H7 (cell line): Measurements from ENCODE around the gene NT5DC4. TPM values are rescaled to one million over a fixed set of nuclear protein-coding genes. Genes with fewer than 3 reads are reported as not detected.
A peak's percentile ranks its signal among the peaks of the same experiment; 100 is the strongest.

Source experiments
- DNase-seq: peaks from one replicate; pipeline ENCODE4 v3.0.0; 2012
- H3K27me3 ChIP-seq: 2 replicates; pipeline ENCODE4 v1.6.0; 2011; ENCODE audit warnings: mild to moderate bottlenecking, low read length; ENCODE audit not compliant: control insufficient read depth, insufficient read depth
- H3K36me3 ChIP-seq: replicated peaks from 2 replicates; pipeline ENCODE4 v1.5.1; 2011; ENCODE audit warnings: low read length; ENCODE audit not compliant: control insufficient read depth, insufficient read depth
- H3K4me3 ChIP-seq: 2 replicates; pipeline ENCODE4 v1.5.1; 2011; ENCODE audit warnings: low read depth, mild to moderate bottlenecking, control low read depth, low read length, moderate library complexity; ENCODE audit not compliant: insufficient read depth
- total RNA-seq: library from RNA; depleted of rRNA; stranded (reverse); fragments of >200 nt; shearing (Covaris generic); gene quantifications from 2 replicates; pipeline ENCODE4 v1.2.3, GENCODE V29; 2014

Gene NT5DC4
- total RNA-seq, 1 experiment from 2014 or later: not detected

DNA sequence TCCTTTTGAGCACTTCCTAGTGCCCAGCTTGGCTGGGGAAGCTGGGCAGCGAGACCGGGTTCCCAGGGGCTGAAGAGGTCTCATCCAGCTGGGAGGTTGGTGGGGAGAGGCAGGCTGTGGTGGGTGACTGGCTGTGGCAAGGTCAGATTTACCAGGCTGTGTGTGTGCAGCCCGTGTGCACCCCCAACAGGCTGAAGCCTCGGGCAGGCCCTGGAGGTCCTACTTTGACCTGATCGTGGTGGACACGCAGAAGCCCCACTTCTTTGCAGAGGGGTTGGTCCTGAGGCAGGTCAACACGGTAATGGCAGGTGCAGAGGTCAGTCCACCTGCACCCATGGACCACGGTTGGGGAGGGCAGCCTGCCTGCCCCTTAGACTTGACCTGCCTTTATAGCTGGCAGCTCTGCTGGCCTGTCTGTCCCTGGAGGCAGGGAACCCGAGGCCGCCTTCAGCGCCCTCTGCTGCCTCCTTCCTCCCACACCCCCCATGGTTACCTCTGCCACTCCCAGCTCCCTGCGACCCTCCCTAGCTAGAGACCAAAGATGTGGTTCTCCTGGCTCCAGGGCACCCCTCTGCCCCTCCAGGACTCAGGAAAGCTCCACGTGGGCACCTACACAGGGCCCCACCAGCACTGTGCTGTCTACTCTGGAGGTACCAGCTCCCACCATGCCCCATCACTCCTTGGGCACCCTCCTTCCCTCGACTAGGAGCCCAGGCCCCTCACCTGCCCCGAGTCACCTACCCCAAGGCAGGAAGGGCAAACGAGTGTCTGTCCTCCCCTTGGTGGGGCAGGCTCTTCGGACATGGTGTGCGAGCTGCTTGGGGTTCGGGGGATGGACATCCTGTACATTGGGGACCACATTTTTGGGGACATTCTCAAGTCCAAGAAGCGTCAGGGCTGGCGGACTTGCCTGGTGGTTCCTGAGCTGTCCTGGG lies 4.0 kb downstream of the NT5DC4 start:
- Histone ChIP-seq H3K4me3 (no peak overlapping the region), H3K27me3 (no peaks in the 10 kb centered on the region), H3K36me3 (no peaks in the 10 kb centered on the region)
- peak; percentile 87 for DNase-seq

DNA sequence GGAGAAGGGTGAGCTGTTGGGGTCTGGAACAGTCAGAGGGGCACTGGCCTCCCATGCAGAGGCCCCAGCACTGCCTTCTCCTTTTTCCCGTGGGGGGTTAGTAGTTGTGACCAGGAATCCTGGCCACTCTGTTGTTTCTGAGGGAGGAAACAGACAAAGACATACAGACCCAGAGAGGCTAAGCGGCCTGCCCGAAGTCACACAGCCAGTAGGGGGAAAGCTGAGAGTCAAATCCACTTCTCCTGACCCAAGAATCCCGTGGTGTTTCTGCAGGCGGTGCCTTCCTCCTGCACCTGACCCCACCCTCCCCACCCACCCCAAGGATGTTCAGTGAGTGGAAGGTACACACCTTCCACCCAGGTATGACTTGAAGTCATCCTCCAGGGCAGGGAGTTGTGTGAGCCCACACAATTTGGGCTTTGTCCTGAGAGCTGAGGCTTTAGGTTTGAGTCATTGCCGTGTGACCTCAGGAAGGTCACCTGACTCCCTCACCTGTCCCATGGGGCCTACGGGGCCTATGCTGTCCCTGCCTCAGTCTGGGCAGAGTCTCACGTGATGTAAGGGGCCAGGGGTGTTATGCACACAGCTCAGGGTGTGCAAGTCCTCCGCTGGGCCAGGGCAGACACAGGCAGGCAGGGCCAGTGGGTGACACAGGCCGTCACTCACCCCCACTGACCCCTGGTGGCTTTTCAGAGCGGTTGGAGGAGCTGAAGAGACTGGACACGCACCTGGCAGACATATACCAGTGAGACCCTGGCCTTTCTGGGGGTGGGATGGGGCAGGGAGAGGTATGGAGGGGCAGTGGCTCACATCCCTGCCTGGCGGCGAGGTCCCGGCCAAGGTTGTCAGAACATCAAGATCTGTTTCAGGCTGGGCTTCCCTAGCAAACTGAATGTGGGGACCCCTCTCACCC lies 5.0 kb downstream of the NT5DC4 start:
- no peak overlapping the region for H3K4me3 ChIP-seq
- no peaks in the 10 kb centered on the region for H3K27me3 ChIP-seq
- H3K36me3 ChIP-seq: no peaks in the 10 kb centered on the region
- peak; percentile 63 for DNase-seq

DNA sequence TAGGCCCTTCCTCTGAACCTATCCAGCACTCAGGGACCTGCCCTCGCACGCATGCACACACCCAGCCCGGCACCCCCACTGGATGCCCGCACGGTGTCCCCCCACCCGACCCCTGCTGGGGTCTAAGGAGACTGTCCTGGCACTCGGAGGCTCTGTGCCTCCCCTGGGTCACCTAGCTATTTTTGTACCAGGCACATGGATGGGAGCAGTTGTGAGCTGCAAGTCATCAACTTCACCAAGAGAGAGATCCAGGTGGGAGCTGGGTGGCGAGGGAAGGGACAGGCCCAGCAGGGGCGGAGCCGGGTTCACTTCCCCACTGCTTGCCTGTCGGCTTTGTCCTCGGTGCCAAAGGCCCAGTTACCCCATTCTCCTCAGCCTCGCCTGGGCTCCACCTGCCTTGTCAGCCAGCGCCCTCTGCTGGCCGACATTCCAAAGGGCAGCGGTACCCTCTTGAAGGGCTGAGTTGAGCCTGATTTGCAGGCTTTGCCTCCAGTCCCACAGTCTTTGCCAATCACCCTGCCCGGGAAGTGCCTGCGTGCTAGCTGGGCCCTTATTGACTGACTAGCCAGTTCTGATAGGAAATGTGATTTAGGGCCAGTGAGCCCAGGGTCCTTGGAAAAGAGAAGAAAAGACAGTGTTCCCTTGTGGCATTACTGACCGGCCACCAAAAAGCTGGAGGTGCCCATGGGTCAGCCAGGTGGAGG lies 5.8 kb downstream of the NT5DC4 start:
- peak; percentile 96 for DNase-seq
- no peaks in the 10 kb centered on the region for H3K27me3 ChIP-seq
- H3K4me3 ChIP-seq: no peak overlapping the region
- H3K36me3 ChIP-seq: no peaks in the 10 kb centered on the region

DNA sequence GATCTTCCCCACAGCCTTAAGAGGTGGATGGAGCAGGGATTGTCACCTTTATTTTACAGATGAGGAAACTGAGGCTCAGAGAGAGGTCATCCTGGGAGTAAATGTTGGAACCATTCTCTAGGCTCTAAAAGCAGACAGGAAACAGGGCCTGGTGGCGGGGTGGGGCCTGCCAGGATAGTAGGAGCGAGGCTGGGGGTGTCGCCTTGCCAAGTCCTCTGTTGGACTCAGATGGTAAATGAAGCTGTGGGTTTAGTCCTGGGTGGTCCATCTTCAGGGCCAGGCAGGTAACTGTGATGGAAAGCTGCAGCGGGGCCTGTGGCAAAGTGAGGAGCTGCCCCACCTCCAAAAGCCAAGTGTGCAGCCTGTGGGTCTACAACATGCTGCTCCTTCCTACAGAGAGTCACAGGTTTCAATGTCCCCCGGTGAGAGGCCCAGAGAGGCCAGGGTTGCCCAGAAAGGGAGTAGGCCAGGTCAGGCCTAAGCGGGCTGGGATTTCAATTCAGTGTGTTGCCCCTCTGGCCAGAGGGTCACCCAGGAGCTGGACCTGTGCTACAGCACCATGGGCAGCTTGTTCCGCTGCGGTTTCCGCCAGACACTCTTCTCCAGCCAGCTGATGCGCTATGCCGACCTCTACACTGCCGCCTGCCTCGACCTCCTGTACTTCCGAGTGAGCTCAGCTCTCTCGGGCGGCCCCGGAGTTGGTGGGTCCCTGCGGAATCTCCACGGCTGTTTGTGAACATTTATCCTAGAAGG lies 6.6 kb downstream of the NT5DC4 start:
- Histone ChIP-seq H3K4me3 (no peak overlapping the region), H3K36me3 (no peaks in the 10 kb centered on the region), H3K27me3 (no peaks in the 10 kb centered on the region)
- DNase-seq: no peak

DNA sequence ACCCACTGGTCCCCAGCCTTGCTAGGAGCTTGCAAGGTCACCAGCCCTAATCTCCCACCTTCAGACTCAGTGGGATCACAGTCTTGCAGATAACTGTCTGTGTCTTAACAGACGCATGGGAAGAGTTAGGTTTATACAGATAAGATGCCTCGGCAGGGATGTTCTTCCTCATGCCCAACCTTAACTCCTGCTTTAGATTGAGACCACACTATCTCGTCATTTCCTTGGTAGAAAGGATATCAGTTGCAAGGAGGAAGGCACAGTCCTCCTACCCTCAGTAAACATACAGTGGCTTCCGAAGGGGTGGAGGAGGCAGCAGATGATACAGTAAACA lies 7.2 kb downstream of the NT5DC4 start:
- Histone ChIP-seq H3K4me3 (no peak overlapping the region), H3K27me3 (no peaks in the 10 kb centered on the region), H3K36me3 (no peaks in the 10 kb centered on the region)
- DNase-seq: no peak

DNA sequence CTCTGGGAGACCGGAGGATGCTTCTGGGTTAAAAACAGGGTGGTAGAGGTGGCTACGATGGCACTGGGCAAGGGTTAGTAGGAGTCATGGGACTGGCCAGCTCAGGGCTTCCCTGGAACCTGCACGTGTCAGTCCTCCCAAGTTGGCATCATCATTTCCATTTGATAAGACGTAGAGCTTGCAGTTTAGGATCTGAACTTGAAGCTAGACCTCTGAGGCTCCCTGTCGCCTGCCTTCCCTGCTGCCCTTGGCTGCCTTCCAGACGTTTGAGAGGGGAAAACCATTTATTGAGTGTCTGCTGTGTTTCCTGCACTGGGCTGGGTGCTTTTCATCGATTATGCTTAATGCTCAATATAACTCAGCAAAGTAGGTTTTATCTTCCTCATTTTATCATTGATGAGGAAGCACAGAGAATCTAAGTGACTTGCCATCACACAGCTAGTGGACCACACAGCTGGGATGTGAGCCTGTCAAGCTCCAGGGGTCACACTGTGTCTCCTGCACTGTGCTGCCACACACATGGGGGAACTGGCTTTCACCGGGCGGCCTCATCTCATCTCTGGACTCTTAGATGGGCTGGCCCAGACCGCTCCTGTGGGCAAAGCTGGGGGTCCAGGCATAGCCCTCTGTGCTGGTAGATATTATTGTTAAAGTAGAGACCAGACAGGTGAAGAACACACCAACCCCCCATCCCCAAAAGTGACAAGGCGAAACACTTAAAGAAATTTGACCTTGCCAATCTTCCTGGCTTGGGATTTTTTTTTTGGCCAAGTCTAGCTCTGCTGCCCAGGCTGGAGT lies 7.8 kb downstream of the NT5DC4 start:
- DNase-seq: no peak
- H3K36me3 ChIP-seq: no peaks in the 10 kb centered on the region
- no peaks in the 10 kb centered on the region for H3K27me3 ChIP-seq
- H3K4me3 ChIP-seq: no peak overlapping the region

DNA sequence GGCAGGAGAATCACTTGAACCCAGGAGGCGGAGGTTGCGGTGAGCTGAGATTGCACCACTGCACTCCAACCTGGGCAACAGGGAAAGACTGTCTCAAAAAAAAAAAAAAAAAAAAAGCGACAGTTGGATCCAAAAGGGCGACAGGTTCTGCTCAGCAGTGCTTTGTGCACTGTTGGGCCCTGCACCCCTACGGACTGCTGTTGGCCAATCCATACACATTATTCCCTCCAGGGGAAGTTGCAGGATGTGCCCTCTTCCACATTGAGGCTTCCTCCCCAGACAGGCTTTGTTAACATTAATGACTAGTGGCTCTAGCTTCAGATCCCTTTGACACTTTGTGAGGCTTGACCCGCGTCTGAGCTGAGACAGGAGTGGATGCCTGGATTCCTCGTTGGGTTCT lies 9.4 kb downstream of the NT5DC4 start:
- H3K36me3 ChIP-seq: no peaks in the 10 kb centered on the region
- no peaks in the 10 kb centered on the region for H3K27me3 ChIP-seq
- DNase-seq: no peak
- H3K4me3 ChIP-seq: no peak overlapping the region

DNA sequence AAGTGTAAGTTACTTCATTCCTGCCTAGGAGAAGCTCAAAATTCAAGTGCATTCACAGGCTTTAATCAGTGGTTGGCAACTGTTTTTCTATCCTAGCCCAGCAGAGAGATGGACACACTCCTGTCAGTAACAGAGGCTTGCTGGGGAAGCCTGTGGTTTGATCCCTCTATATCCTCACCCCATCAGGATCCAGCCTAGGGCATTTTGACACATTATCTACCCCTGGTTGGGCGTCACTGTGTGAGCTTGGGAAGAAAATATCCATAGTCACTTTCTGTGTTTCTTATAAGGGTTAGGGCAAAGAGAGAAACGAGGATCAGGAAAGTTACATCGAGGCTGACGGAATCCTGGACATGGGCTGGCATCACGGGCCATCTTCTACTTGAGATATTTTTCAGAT lies 10.0 kb downstream of the NT5DC4 start:
- H3K27me3 ChIP-seq: no peaks in the 10 kb centered on the region
- no peaks in the 10 kb centered on the region for H3K36me3 ChIP-seq
- no peak overlapping the region for H3K4me3 ChIP-seq
- no peak for DNase-seq

DNA sequence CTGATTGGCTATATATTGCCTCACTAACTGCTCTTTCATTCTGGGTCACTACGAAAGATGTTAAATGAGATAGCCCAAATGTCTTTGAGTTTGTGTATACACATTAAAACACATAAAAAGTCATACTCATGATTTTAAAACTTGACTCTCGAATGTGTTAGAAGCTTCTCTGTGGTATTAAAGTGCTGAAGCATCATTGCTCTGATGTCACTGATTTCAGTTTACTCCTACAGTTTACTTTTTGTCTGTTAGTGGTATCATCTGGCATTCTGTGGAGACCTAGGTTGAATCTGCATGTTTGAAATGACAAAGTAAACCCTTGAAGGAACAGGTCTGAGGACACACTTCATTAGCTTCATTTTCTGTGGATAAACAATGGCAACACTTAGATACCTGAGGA lies 10.7 kb downstream of the NT5DC4 start:
- Histone ChIP-seq H3K4me3 (no peak overlapping the region), H3K36me3 (no peaks in the 10 kb centered on the region), H3K27me3 (no peaks in the 10 kb centered on the region)
- no peak for DNase-seq

DNA sequence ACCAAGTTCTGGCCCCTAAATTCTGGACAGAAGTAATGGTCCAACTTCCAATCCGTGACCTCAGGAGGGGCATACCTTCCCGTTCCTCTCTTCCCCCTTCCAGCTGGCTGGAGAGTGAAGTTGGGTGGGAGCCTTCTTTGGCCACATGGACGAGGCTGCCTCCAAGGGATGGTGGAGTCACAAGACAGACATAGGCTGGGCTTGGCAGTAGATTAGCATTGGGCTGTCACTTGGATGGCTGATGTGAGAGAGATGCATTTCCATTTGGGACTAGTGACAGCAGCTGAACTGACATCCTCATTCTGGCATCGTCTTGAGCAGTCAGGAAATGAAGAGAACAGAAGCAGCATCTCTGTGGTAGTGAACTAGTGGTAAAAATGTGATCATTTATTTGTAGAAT lies 12.6 kb downstream of the NT5DC4 start:
- H3K4me3 ChIP-seq: no peak overlapping the region
- H3K27me3 ChIP-seq: no peaks in the 10 kb centered on the region
- DNase-seq: no peak
- H3K36me3 ChIP-seq: peaks cover 2% of the 10 kb centered on the region

DNA sequence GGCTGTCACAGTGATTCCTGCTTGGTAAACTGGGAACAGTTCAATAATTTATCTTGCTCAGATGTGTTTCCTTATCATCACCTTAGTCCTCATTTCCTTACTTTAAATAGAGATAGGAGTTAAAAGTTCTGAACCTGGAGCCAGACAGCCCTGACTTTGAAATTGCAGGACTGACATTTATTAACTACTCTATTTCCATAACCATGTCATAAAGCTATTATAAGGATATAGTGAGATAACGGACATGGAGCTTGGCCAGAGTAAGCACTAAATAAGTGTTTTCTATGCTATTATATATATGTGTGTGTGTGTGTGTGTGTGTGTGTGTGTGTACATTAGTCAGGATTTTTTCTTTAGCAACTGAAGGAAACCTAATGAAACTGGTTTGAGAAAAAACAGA lies 13.1 kb downstream of the NT5DC4 start:
- no peak for DNase-seq
- Histone ChIP-seq H3K4me3 (no peak overlapping the region), H3K36me3 (peaks cover 2% of the 10 kb centered on the region), H3K27me3 (no peaks in the 10 kb centered on the region)

DNA sequence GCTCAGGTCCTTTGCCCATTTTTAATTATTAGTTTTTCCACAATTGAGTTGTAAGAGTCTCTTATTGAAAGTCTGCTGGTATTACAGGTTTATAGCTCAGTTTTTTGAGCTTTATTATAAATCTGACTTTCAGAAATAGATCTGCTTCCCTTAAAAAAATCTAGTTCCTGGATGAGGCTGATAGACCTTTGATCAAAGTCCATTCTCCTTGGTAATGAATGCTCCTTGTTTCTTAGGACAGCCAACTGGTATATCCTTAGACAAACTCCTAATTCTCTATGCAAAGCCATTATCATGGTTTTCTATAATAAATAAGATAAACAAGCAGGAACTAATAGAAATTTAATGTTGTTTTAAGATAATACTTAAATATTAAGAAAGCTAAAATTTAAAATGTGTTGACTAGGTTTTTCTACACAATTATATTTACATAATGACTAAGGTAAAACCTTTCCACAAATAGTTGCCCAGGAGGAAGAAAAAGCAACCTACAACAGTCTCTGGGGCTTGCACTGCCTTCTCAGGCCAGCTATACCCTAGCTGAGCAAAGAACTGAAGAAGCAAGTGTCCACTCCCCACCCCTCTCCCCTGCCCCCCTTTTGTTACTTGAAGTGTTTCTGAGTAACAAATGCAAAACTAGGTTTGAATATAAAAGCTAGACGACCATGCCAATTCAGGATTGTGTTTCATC lies 16.9 kb downstream of the NT5DC4 start:
- no peak overlapping the region for H3K4me3 ChIP-seq
- no peaks in the 10 kb centered on the region for H3K27me3 ChIP-seq
- peaks cover 18% of the 10 kb centered on the region for H3K36me3 ChIP-seq
- DNase-seq: no peak

DNA sequence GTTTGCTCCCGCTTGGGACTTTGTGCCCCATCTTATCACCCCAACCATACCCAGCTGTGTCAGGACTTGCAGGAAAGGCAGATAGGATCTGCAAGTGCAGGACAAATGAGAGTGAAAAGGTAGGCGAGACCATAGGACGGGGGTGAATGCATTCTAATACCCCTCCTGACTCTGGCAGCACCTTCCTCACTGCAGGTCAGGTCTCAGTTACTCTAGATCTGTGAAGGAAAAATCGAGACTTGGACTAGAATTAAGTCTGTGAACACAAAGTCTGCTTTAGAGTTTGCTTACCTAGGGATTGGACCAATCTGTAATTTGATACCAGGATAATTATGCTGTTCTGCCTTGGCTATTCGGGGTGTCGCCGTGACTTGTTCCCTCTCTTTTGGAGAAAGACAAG lies 19.7 kb downstream of the NT5DC4 start:
- Histone ChIP-seq H3K27me3 (no peaks in the 10 kb centered on the region), H3K36me3 (peaks cover 19% of the 10 kb centered on the region), H3K4me3 (no peak overlapping the region)
- DNase-seq: no peak
